Brain microvascular endothelial cell (primary cell): ENCODE data around the gene TCF12.

Experiments used
- DNase-seq: peaks from one replicate; pipeline ENCODE4 v3.0.0-alpha.2; 2020
- H3K27ac ChIP-seq: fragments of 250-450 bp; sonication (Bioruptor Pico); 2 replicates; pipeline ENCODE4 v1.5.1; 2020; ENCODE audit warnings: mild to moderate bottlenecking, moderate library complexity
- H3K27me3 ChIP-seq: fragments of 250-450 bp; sonication (Bioruptor Pico); replicated peaks from 2 replicates; pipeline ENCODE4 v1.5.1; 2020; ENCODE audit warnings: mild to moderate bottlenecking
- H3K36me3 ChIP-seq: fragments of 250-450 bp; sonication (Bioruptor Pico); replicated peaks from 2 replicates; pipeline ENCODE4 v1.5.1; 2020; ENCODE audit warnings: mild to moderate bottlenecking
- H3K4me3 ChIP-seq: 2 replicates; pipeline ENCODE4 v1.5.1; 2011; ENCODE audit warnings: low read depth, mild to moderate bottlenecking, control low read depth, low read length, moderate library complexity
- CTCF ChIP-seq: IDR thresholded peaks from 2 replicates; pipeline ENCODE4 v1.5.1; 2011; ENCODE audit warnings: low read depth, mild to moderate bottlenecking, moderate library complexity, low read length, control low read depth, inconsistent platforms; ENCODE audit errors: missing control alignments
- in situ Hi-C: cut with HindIII; loops from 2 replicates; pipeline ENCODE4 v1.10.0; 2017; ENCODE audit warnings: low sequenced_read_pairs, low pct_ligation_motif_present

The TCF12 gene

GRCh38 chr15:56971571-56971970 lies 53.1 kb downstream of the TCF12 start:
- TF ChIP-seq CTCF: no peak
- Histone ChIP-seq H3K36me3 (no peaks in the 10 kb centered on the region), H3K27ac (no peak overlapping the region), H3K4me3 (no peak overlapping the region), H3K27me3 (no peaks in the 10 kb centered on the region)
- in situ Hi-C loops: no loop called here
- no peak for DNase-seq

GRCh38 chr15:56972016-56972415 lies 53.6 kb downstream of the TCF12 start:
- H3K27ac ChIP-seq: no peak overlapping the region
- H3K36me3 ChIP-seq: no peaks in the 10 kb centered on the region
- H3K27me3 ChIP-seq: no peaks in the 10 kb centered on the region
- no peak for TF ChIP-seq CTCF
- no peak overlapping the region for H3K4me3 ChIP-seq
- no peak for DNase-seq
- in situ Hi-C loops: no loop called here

GRCh38 chr15:56972426-56972825 lies 54.0 kb downstream of the TCF12 start:
- in situ Hi-C loops: no loop called here
- no peak for DNase-seq
- H3K27ac ChIP-seq: no peak overlapping the region
- no peaks in the 10 kb centered on the region for H3K27me3 ChIP-seq
- H3K4me3 ChIP-seq: no peak overlapping the region
- no peak for TF ChIP-seq CTCF
- no peaks in the 10 kb centered on the region for H3K36me3 ChIP-seq

GRCh38 chr15:56973463-56973862 lies 55.0 kb downstream of the TCF12 start:
- Histone ChIP-seq H3K4me3 (no peak overlapping the region), H3K36me3 (no peaks in the 10 kb centered on the region), H3K27ac (no peak overlapping the region), H3K27me3 (no peaks in the 10 kb centered on the region)
- in situ Hi-C loops: no loop called here
- DNase-seq: no peak
- TF ChIP-seq CTCF: no peak

- no peak for DNase-seq
- no peaks in the 10 kb centered on the region for H3K27me3 ChIP-seq
- TF ChIP-seq CTCF: no peak
- no peak overlapping the region for H3K27ac ChIP-seq
- in situ Hi-C loops: no loop called here
- no peak overlapping the region for H3K4me3 ChIP-seq
- H3K36me3 ChIP-seq: no peaks in the 10 kb centered on the region
Measured at GRCh38 chr15:56977232-56977631, 58.8 kb downstream of the TCF12 start.

- H3K27me3 ChIP-seq: no peaks in the 10 kb centered on the region
- DNase-seq: peak; percentile 11
- H3K36me3 ChIP-seq: no peaks in the 10 kb centered on the region
- in situ Hi-C loops: no loop called here
- H3K4me3 ChIP-seq: no peak overlapping the region
- H3K27ac ChIP-seq: peak overlapping the region; percentile 57
- TF ChIP-seq CTCF: no peak
Measured at GRCh38 chr15:56978898-56979662, 60.6 kb downstream of the TCF12 start.
